Osteocyte (in vitro differentiated cells): ENCODE results near the gene RNF182. TPM values are rescaled to one million over a fixed set of nuclear protein-coding genes. Genes with fewer than 3 reads are reported as not detected.
"Not testable (repeated sequence)": the region's sequence is repeated elsewhere in the genome, so short reads cannot be mapped to it uniquely, and the experiment has no call there.

ENCODE experiments used
- DNase-seq: peaks from one replicate; pipeline ENCODE4 v3.0.0; 2021; ENCODE audit warnings: mixed read lengths; ENCODE audit not compliant: unreplicated experiment; ENCODE audit errors: extremely low spot score
- H3K27ac Mint-ChIP-seq: one replicate; pipeline ENCODE4 v1.8.0; 2021; ENCODE audit warnings: mild to moderate bottlenecking, mixed read lengths; ENCODE audit not compliant: unreplicated experiment
- H3K27me3 Mint-ChIP-seq: one replicate; pipeline ENCODE4 v1.8.0; 2021; ENCODE audit warnings: mixed read lengths; ENCODE audit not compliant: unreplicated experiment
- H3K36me3 Mint-ChIP-seq: one replicate; pipeline ENCODE4 v1.8.0; 2021; ENCODE audit warnings: mixed read lengths; ENCODE audit not compliant: unreplicated experiment
- H3K4me1 Mint-ChIP-seq: one replicate; pipeline ENCODE4 v1.8.0; 2021; ENCODE audit warnings: mixed read lengths; ENCODE audit not compliant: unreplicated experiment
- H3K4me3 Mint-ChIP-seq: one replicate; pipeline ENCODE4 v1.8.0; 2021; ENCODE audit warnings: mild to moderate bottlenecking, moderate library complexity, mixed read lengths; ENCODE audit not compliant: unreplicated experiment
- H3K9me3 Mint-ChIP-seq: one replicate; pipeline ENCODE4 v1.8.0; 2021; ENCODE audit warnings: mixed read lengths; ENCODE audit not compliant: unreplicated experiment
- total RNA-seq: library from RNA; stranded (reverse); gene quantifications from 2 replicates; pipeline ENCODE4 v1.2.1, GENCODE V29; 2021
- TF ChIP-seq, protein P1 (sequence below): fragments of 200-600 bp; sonication (generic); IDR thresholded peaks from 2 replicates; pipeline ENCODE4 v1.5.0; 2021; ENCODE audit warnings: antibody characterized with exemption, mild to moderate bottlenecking, moderate library complexity

Gene RNF182
- total RNA-seq, 1 donor from 2014 or later: 11.0 TPM

DNA sequence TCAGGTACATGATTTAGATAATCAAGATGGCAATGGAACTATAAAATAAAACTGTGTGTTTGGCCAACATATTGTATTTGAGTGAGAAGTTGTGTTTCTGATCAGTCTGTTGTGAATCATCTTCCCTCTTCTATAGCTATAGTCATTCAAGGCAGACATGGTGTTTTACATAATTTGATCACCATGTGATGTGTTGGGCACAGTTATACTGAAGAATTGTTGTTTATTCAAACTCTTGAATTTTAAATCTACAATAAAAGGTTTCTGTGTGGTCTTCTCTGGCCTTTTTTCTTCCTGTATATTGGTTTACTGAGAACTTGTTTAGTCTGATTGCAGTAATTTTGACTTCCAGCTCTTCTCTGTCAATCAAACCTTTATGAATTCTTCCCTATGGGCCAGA, 4.4 kb downstream of the RNF182 start:
- Mint-ChIP-seq H3K9me3 (peaks cover 6% of the 10 kb centered on the region), H3K4me3 (no peak overlapping the region), H3K27ac (no peak overlapping the region), H3K36me3 (no peaks in the 10 kb centered on the region), H3K27me3 (no peaks in the 10 kb centered on the region), H3K4me1 (peaks cover 19% of the 10 kb centered on the region)
- DNase-seq: no peak
- TF ChIP-seq, protein P1, sequence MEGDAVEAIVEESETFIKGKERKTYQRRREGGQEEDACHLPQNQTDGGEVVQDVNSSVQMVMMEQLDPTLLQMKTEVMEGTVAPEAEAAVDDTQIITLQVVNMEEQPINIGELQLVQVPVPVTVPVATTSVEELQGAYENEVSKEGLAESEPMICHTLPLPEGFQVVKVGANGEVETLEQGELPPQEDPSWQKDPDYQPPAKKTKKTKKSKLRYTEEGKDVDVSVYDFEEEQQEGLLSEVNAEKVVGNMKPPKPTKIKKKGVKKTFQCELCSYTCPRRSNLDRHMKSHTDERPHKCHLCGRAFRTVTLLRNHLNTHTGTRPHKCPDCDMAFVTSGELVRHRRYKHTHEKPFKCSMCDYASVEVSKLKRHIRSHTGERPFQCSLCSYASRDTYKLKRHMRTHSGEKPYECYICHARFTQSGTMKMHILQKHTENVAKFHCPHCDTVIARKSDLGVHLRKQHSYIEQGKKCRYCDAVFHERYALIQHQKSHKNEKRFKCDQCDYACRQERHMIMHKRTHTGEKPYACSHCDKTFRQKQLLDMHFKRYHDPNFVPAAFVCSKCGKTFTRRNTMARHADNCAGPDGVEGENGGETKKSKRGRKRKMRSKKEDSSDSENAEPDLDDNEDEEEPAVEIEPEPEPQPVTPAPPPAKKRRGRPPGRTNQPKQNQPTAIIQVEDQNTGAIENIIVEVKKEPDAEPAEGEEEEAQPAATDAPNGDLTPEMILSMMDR: no peak

DNA sequence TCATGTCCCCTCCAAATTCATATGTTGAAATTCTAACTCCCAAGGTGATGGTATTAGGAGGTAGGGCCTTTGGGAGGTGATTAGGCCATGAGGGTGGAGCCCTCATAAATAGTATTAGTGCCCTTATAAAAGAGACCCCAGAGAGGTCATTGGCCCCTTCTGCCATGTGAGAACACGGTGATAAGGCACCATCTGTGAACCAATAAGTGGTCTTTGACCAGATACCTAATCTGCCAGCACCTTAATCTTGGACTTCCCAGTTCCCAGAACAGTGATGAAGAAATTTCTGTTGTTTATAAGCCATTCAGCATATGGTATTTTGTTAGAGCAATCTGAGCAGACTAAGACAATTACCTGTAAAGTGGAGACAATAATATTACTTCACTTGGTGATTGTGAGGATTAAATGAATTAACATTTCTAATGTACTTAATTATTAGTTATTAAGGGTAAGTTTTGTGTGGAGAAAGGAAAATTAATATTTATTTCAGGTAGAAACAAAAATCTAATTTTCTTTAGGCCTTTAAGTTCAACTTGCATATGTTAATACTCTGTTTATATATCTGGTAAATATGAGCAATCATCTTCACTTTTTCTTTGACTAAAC, 7.1 kb downstream of the RNF182 start:
- H3K36me3 Mint-ChIP-seq: no peaks in the 10 kb centered on the region
- H3K4me3 Mint-ChIP-seq: no peak overlapping the region
- no peak for DNase-seq
- H3K27me3 Mint-ChIP-seq: no peaks in the 10 kb centered on the region
- TF ChIP-seq, protein P1: no peak
- no peak overlapping the region for H3K27ac Mint-ChIP-seq
- H3K4me1 Mint-ChIP-seq: peaks cover 11% of the 10 kb centered on the region
- peaks cover 17% of the 10 kb centered on the region for H3K9me3 Mint-ChIP-seq

DNA sequence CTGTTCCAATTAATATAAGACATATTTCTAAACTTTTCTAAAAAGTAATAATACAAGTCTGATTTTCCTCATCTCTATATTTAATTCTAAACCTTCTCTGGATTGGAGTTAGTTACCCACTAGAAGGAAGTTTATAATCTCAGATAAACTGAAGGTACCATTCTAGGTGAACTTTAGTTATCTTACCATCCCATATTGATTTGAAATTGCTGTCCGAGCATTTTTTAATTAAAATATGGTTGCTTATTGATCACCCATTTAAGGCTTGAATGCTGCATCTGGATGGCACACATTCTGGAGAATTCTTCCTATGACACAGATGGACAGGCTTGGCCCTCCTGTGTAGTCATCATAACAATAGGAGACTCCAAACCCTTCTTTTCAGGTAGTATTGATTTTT, 8.0 kb downstream of the RNF182 start:
- Mint-ChIP-seq H3K4me3 (no peak overlapping the region), H3K27me3 (no peaks in the 10 kb centered on the region), H3K36me3 (no peaks in the 10 kb centered on the region), H3K27ac (no peak overlapping the region), H3K4me1 (peaks cover 11% of the 10 kb centered on the region), H3K9me3 (peaks cover 17% of the 10 kb centered on the region)
- TF ChIP-seq, protein P1: no peak
- no peak for DNase-seq

DNA sequence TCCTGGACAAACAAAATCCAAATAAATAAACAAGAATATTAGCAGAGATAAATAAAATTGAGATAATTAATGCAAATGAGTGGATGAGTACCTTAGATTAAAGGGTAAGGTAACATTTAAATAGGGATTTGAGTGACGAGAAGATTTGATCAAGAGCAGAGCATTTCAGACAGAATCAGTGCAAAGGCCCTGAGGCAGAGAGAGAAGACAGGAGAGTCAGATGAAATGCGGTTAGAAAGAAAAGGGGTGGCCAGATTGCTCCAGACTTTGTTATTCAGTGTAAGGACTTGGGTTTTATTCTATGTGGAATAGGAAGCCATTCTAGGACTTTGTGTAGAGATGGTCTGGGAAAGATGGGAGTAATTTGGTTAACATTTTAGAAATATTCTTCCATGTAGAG, 10.0 kb downstream of the RNF182 start:
- TF ChIP-seq, protein P1: no peak
- DNase-seq: no peak
- Mint-ChIP-seq H3K4me1 (peaks cover 11% of the 10 kb centered on the region), H3K36me3 (no peaks in the 10 kb centered on the region), H3K4me3 (no peak overlapping the region), H3K27ac (no peak overlapping the region), H3K27me3 (no peaks in the 10 kb centered on the region), H3K9me3 (peaks cover 17% of the 10 kb centered on the region)

DNA sequence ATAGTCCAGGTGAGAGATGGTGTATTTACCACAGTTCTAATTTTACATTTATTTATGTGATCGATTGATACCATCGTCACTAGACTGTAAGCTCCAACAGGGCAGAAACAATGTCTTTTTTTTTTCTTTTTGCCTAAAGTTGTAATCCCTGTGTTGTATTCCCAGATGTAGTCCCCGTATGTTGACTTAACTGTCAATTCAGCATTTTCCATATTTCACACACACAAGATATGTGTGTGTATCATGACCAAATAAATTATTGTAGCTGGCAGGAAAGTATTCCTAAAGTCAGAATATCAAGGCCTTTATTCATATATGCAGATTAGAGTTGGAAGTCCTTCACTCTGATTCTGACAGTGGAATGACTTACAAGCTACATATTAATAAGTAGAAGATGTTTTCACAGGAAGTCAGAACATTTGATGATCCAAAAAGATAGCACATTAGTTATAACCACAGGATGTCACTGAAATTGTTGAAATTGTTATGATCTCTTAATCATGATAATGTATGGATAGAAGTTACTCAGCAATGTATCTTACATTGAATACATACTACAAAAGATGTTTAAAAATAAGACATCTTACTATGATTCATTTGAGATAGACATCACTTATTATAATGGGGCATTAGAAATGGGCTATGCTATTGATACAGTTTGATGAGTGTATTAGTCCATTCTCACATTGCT, 10.6 kb downstream of the RNF182 start:
- no peaks in the 10 kb centered on the region for H3K27me3 Mint-ChIP-seq
- no peak overlapping the region for H3K4me3 Mint-ChIP-seq
- H3K9me3 Mint-ChIP-seq: peaks cover 17% of the 10 kb centered on the region
- H3K4me1 Mint-ChIP-seq: peaks cover 11% of the 10 kb centered on the region
- H3K36me3 Mint-ChIP-seq: no peaks in the 10 kb centered on the region
- H3K27ac Mint-ChIP-seq: no peak overlapping the region
- TF ChIP-seq, protein P1: no peak
- no peak for DNase-seq

DNA sequence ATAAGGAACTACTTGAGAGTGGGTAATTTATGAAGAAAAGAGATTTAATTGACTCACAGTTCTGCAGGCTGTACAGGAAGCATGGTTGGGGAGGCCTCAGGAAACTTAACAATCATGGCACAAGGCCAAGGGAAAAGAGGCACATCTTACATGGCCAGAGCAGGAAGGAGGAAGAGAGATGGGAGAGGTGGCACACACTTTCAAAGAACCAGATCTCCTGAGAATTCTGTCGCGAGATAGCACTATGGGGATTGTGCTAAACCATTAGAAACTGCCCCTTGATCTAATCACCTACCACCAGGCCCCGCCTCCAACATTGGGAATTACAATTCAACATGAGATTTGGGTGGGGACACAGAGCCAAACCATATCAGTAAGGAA, 11.1 kb downstream of the RNF182 start:
- not testable (repeated sequence) for DNase-seq, H3K36me3 Mint-ChIP-seq, H3K27me3 Mint-ChIP-seq, H3K4me1 Mint-ChIP-seq, H3K4me3 Mint-ChIP-seq, H3K27ac Mint-ChIP-seq
- peaks cover 17% of the 10 kb centered on the region for H3K9me3 Mint-ChIP-seq
